B cell (primary cell): ENCODE data around the gene ACSBG1. TPM values are rescaled to one million over a fixed set of nuclear protein-coding genes. Genes with fewer than 3 reads are reported as not detected.

Source experiments
- ATAC-seq: fragments of 200-7000 bp; cut with Tn5 transposase; one replicate; pipeline ENCODE4 v1.10.0; 2021; ENCODE audit warnings: low read depth, mild to moderate bottlenecking, moderate number of reproducible peaks, moderate library complexity
- CTCF ChIA-PET: fragments of 350-600 bp; sonication (Branson Sonifier 250); formaldehyde crosslinking; loops from one replicate; lab custom pipeline; 2021; ENCODE audit warnings: antibody characterized with exemption, inconsistent platforms; lab: Charles Lee
- POLR2A ChIA-PET: fragments of 350-600 bp; sonication (Branson Sonifier 250); formaldehyde crosslinking; loops from one replicate; lab custom pipeline; 2021; ENCODE audit warnings: antibody characterized with exemption; lab: Charles Lee
- DNase-seq: peaks from one replicate; pipeline ENCODE4 v3.0.0; 2013
- H2AFZ ChIP-seq: 2 replicates; pipeline ENCODE4 v1.6.1; 2012; ENCODE audit warnings: mild to moderate bottlenecking, low read depth, low read length; ENCODE audit not compliant: insufficient read depth, poor library complexity, severe bottlenecking
- H3K27ac ChIP-seq, 2 donors: 1 replicate in 1 of 2; 2 replicates in 1 of 2; pipeline ENCODE4 v1.5.1; 2012 to 2013; ENCODE audit warnings: low read length in 2 of 2, mild to moderate bottlenecking in 2 of 2, moderate library complexity in 1 of 2
- H3K27me3 ChIP-seq, 4 experiments: fragments of 200-600 bp in 1 of 4; sonication (generic) in 1 of 4; replicated peaks in 1 of 4; 1 replicate in 2 of 4; 2 replicates in 2 of 4; pipeline versions ENCODE4 v1.6.1 to v1.7.0; 2013 to 2016; ENCODE audit warnings: low read length in 3 of 4, mild to moderate bottlenecking in 2 of 4, mixed read lengths in 1 of 4, moderate library complexity in 1 of 4; ENCODE audit not compliant: insufficient read depth in 4 of 4, control insufficient read depth in 3 of 4; ENCODE audit errors: control extremely low read depth in 1 of 4
- H3K36me3 ChIP-seq, 2 experiments: replicated peaks in 1 of 2; 1 replicate in 1 of 2; 2 replicates in 1 of 2; pipeline versions ENCODE4 v1.6.1 to v1.7.1; 2013; ENCODE audit warnings: low read length in 1 of 2; ENCODE audit not compliant: insufficient read depth in 2 of 2, control insufficient read depth in 1 of 2; ENCODE audit errors: control extremely low read depth in 1 of 2, extremely low read depth in 1 of 2
- H3K4me1 ChIP-seq, 2 donors: fragments of 200-600 bp in 1 of 2; sonication (generic) in 1 of 2; 1 replicate in 1 of 2; 2 replicates in 1 of 2; pipeline versions ENCODE4 v1.5.1 to v1.6.1; 2013 to 2017; ENCODE audit warnings: low read length in 2 of 2; ENCODE audit not compliant: control insufficient read depth in 2 of 2, insufficient read depth in 2 of 2
- H3K4me2 ChIP-seq: replicated peaks from 2 replicates; pipeline ENCODE3; 2012; ENCODE audit warnings: mild to moderate bottlenecking, low read depth, low read length; ENCODE audit not compliant: poor library complexity, severe bottlenecking
- H3K4me3 ChIP-seq, 5 experiments: fragments of 200-600 bp in 1 of 5; sonication (generic) in 1 of 5; 1 replicate in 3 of 5; 2 replicates in 2 of 5; pipeline versions ENCODE4 v1.5.1 to v1.7.0; 2011 to 2016; ENCODE audit warnings: low read length in 4 of 5, mild to moderate bottlenecking in 4 of 5, low read depth in 2 of 5, control low read depth in 1 of 5, moderate library complexity in 1 of 5; ENCODE audit not compliant: insufficient read depth in 1 of 5; ENCODE audit errors: control extremely low read depth in 1 of 5, extremely low read depth in 1 of 5
- H3K79me2 ChIP-seq: fragments of 200-600 bp; sonication (generic); one replicate; pipeline ENCODE4 v1.6.0; 2016; ENCODE audit warnings: low read length; ENCODE audit not compliant: control insufficient read depth, insufficient read depth
- H3K9ac ChIP-seq: fragments of 200-600 bp; sonication (generic); 2 replicates; pipeline ENCODE4 v1.6.1; 2017; ENCODE audit warnings: mild to moderate bottlenecking, low read length, moderate library complexity
- H3K9me3 ChIP-seq, 3 donors: one replicate each; pipeline versions ENCODE4 v1.6.1 to v1.7.1; 2013; ENCODE audit warnings: low read length in 2 of 3; ENCODE audit not compliant: control insufficient read depth in 2 of 3, insufficient read depth in 1 of 3; ENCODE audit errors: control extremely low read depth in 1 of 3
- H4K20me1 ChIP-seq: 2 replicates; pipeline ENCODE4 v1.6.0; 2012; ENCODE audit warnings: mild to moderate bottlenecking, low read length; ENCODE audit not compliant: insufficient read depth, control insufficient read depth, poor library complexity, severe bottlenecking
- H3K27ac Mint-ChIP-seq: one replicate; pipeline ENCODE4 v1.8.0; 2021; ENCODE audit warnings: mixed read lengths
- H3K27me3 Mint-ChIP-seq: one replicate; pipeline ENCODE4 v1.8.0; 2021; ENCODE audit warnings: mixed read lengths
- H3K4me1 Mint-ChIP-seq: one replicate; pipeline ENCODE4 v1.8.0; 2021; ENCODE audit warnings: mixed read lengths
- H3K4me3 Mint-ChIP-seq: one replicate; pipeline ENCODE4 v1.8.0; 2021; ENCODE audit warnings: mixed read lengths
- H3K9me3 Mint-ChIP-seq: one replicate; pipeline ENCODE4 v1.8.0; 2022; ENCODE audit warnings: mixed read lengths; ENCODE audit not compliant: insufficient read depth
- CTCF ChIP-seq: fragments of 200-600 bp; IDR thresholded peaks from one replicate; pipeline ENCODE4 v1.8.0; 2022; ENCODE audit warnings: antibody characterized with exemption, mild to moderate bottlenecking
- EZH2 ChIP-seq: IDR thresholded peaks from 2 replicates; pipeline ENCODE4 v1.6.1; 2012; ENCODE audit warnings: borderline replicate concordance, low read depth, mild to moderate bottlenecking, moderate library complexity, low read length; ENCODE audit not compliant: insufficient read depth, poor library complexity, severe bottlenecking
- WGBS: methylation state at CpG from one replicate; pipeline ENCODE4 v1.1.5; 2013; ENCODE audit warnings: missing lambda C conversion rate; ENCODE audit not compliant: insufficient coverage; 5-methylcytosine and 5-hydroxymethylcytosine counted together
- intact Hi-C: fragments of 100-400 bp; cut with micrococcal nuclease; formaldehyde crosslinking; loops from one replicate; pipeline ENCODE4 v1.10.0; 2022
- polyA plus RNA-seq: library from polyadenylated mRNA; depleted of rRNA; stranded (reverse); fragments of >200 nt; gene quantifications from 2 replicates; pipeline ENCODE4 v1.2.3, GENCODE V29; 2012
- total RNA-seq, 2 donors: library from RNA; stranded (reverse); fragments of 120-200 nt in 1 of 2; gene quantifications; 1 replicate in 1 of 2; 2 replicates in 1 of 2; pipeline versions ENCODE4 v1.2.3 to v1.2.4, GENCODE V29; 2013 to 2022

The ACSBG1 gene
- total and polyA plus RNA-seq, 2 donors (not counting 1 experiment from before 2014, with no cell fraction given): 0.03 to 0.07 TPM

DNA sequence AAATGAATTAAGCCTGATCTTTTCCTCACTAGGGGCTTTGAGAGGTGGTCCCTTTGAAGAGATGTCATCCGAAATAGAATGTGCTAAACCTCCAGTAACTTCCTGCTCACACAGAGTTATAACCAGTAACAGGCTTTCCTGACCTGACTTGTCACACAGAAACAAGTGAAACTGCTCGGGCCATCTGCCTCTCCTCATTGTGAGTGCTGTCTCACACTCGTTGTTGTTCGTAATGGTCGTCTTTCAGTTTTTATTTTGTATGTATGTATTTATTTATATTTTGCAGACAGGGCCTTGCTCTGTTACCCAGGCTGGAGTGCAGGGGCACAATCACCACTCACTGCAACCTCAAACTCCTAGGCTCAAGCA, 24.0 kb downstream of the ACSBG1 start:
- CTCF ChIA-PET: no interaction called here
- WGBS: 86% methylated on average over 1 of the region's 5 CpGs

More for the DNA sequence above, 24.0 kb downstream of the ACSBG1 start:
- Mint-ChIP-seq H3K27me3 (peaks cover 24% of the 10 kb centered on the region), H3K9me3 (no peaks in the 10 kb centered on the region), H3K4me1 (no peaks in the 10 kb centered on the region), H3K27ac (no peak overlapping the region), H3K4me3 (no peak overlapping the region)
- Histone ChIP-seq H4K20me1 (no peaks in the 10 kb centered on the region), H3K79me2 (no peaks in the 10 kb centered on the region), H3K4me1 (no peaks in the 10 kb centered on the region), H3K27ac (no peak overlapping the region), H3K36me3 (no peaks in the 10 kb centered on the region), H3K4me2 (no peak overlapping the region), H3K27me3 (peaks cover 0 to 14% (median 0%) of the 10 kb centered on the region in 4 experiments), H3K4me3 (no peak overlapping the region), H3K9me3 (no peaks in the 10 kb centered on the region), H3K9ac (no peak overlapping the region), H2AFZ (no peak overlapping the region)
- ATAC-seq (no peak), DNase-seq (no peak)
- intact Hi-C loops: no loop called here
- POLR2A ChIA-PET: no interaction called here
- no peak for TF ChIP-seq CTCF
- TF ChIP-seq EZH2: no peak
